Skeletal muscle satellite cell (primary cell): ENCODE results near the gene ETFB.

Source experiments
- H3K27me3 ChIP-seq: 2 replicates; pipeline ENCODE4 v1.7.0; 2013; ENCODE audit warnings: low read length; ENCODE audit not compliant: control insufficient read depth, insufficient read depth
- H3K36me3 ChIP-seq: 2 replicates; pipeline ENCODE4 v1.7.0; 2013; ENCODE audit warnings: mild to moderate bottlenecking, control low read depth, low read length; ENCODE audit not compliant: insufficient read depth
- H3K4me1 ChIP-seq: 2 replicates; pipeline ENCODE4 v1.7.0; 2013; ENCODE audit warnings: low read length; ENCODE audit not compliant: control insufficient read depth, insufficient read depth
- H3K4me2 ChIP-seq: 2 replicates; pipeline ENCODE4 v1.7.0; 2013; ENCODE audit warnings: mild to moderate bottlenecking, low read length
- H3K4me3 ChIP-seq: 2 replicates; pipeline ENCODE4 v1.7.0; 2013; ENCODE audit warnings: low read length
- H3K9ac ChIP-seq: 2 replicates; pipeline ENCODE4 v1.7.0; 2013; ENCODE audit warnings: mild to moderate bottlenecking, low read depth, low read length, moderate library complexity
- H3K9me3 ChIP-seq: replicated peaks from 2 replicates; pipeline ENCODE4 v1.7.0; 2013; ENCODE audit warnings: mild to moderate bottlenecking, control low read depth, low read length

ETFB gene

DNA sequence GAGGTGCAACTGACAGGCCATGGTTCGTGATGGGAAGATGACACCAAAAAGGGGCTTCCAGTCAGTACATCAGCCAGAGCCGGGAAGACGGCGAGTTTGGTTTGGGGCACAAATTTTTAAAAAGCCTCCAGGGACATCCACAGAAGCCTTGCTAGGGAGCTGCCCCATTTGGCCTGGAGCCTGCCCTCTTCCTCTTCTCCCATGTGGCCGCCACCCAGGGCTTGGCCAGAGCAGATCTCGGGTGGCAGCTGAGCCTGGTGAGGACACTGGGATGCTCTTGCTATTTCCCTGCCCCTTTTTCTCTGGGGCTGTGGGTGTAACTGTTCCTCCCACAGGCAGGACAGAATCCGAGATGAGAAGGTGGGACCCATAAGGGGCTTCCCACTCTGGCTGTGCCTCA, 8.2 kb downstream of the ETFB start:
- H3K4me3 ChIP-seq: no peak overlapping the region
- H3K36me3 ChIP-seq: no peaks in the 10 kb centered on the region
- peaks cover 20% of the 10 kb centered on the region for H3K4me1 ChIP-seq
- no peak overlapping the region for H3K9ac ChIP-seq
- no peaks in the 10 kb centered on the region for H3K27me3 ChIP-seq
- H3K9me3 ChIP-seq: no peaks in the 10 kb centered on the region
- no peak overlapping the region for H3K4me2 ChIP-seq

DNA sequence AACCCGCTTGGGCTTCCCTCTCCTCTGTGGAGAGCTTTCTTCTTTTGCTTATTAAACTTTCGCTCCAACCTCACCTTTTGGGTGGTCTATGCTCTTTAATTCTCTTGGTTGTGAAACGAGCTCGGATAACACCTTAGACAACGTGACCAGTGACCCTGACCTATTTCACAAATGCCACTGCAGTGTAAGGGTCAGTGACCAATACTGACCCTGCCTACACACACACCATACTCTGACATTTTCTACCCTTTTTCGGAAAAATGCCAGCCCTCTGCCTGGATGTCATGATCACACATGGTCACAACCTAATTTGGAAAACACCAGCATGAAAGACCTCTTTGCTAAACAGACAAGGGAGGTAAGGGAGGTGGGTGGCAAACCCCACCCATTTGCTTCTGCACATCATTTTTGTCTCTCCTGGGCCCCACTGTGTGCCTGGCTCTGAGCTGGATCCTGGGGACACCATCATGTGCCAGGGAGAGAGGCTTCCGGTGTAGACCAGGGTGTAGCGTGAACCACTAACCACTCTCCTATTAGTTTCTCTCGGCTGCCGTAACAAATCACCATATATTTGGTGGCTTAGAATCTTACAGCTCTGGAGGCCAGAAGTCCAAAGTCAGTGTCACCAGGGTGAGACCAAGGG, 9.9 kb downstream of the ETFB start:
- Histone ChIP-seq H3K4me1 (peaks cover 14% of the 10 kb centered on the region), H3K9ac (no peak overlapping the region), H3K4me2 (no peak overlapping the region), H3K27me3 (no peaks in the 10 kb centered on the region), H3K36me3 (peaks cover 7% of the 10 kb centered on the region), H3K4me3 (no peak overlapping the region), H3K9me3 (no peaks in the 10 kb centered on the region)

DNA sequence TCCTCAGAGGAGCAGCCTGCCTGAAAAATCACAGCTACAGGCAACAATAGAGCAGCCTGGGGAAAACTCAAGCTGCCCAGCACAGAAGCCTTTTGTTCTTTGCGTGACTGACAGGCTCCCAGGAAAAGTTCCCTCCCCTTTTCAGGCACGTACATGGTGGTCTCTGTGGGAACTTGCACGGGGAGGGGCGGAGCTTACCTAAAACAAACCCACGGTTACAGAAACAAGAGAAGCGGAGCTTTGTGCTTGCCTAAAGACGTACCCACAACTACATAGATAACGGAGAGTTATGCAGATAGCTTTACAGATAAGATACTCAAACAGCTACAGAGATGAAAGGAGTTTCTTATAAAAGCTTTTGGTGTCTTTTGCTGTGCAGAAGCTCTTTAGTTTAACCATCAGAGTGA, 11.4 kb downstream of the ETFB start:
- no peaks in the 10 kb centered on the region for H3K27me3 ChIP-seq
- H3K9me3 ChIP-seq: no peaks in the 10 kb centered on the region
- H3K4me1 ChIP-seq: peaks cover 21% of the 10 kb centered on the region
- H3K4me3 ChIP-seq: no peak overlapping the region
- H3K9ac ChIP-seq: no peak overlapping the region
- peaks cover 12% of the 10 kb centered on the region for H3K36me3 ChIP-seq
- no peak overlapping the region for H3K4me2 ChIP-seq

DNA sequence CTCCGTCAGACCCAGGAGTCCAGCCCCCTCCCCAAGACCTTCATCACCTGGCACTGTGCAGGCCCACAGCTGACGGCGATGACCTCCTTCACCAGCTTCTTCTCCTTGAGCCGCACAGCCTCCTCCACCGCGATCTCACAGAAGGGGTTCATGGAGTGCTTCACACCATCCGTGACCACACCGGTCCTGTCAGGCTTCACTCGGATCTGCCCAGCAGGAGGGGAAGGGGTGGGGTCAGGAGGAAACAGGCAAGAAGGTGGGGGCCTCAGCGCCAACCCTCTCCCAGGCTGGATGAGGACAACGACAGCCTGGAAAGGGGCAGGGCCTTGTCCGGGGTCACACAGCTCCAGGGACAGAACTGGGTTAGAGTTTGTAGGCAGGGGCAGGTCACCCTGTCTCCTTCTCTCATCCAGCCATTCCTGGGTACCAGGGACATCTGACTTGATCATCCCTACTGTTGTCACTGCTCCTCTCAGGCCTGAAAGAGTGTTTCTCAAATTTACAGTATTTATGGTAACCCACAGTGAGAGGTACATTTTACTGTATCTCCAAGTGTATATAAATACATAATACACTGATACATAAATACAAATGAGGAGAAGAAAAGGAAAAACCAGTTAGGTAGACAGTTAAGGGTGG, 12.0 kb downstream of the ETFB start:
- peaks cover 17% of the 10 kb centered on the region for H3K4me1 ChIP-seq
- no peaks in the 10 kb centered on the region for H3K9me3 ChIP-seq
- no peaks in the 10 kb centered on the region for H3K27me3 ChIP-seq
- H3K36me3 ChIP-seq: peaks cover 12% of the 10 kb centered on the region
- no peak overlapping the region for H3K4me2 ChIP-seq
- no peak overlapping the region for H3K4me3 ChIP-seq
- H3K9ac ChIP-seq: no peak overlapping the region

DNA sequence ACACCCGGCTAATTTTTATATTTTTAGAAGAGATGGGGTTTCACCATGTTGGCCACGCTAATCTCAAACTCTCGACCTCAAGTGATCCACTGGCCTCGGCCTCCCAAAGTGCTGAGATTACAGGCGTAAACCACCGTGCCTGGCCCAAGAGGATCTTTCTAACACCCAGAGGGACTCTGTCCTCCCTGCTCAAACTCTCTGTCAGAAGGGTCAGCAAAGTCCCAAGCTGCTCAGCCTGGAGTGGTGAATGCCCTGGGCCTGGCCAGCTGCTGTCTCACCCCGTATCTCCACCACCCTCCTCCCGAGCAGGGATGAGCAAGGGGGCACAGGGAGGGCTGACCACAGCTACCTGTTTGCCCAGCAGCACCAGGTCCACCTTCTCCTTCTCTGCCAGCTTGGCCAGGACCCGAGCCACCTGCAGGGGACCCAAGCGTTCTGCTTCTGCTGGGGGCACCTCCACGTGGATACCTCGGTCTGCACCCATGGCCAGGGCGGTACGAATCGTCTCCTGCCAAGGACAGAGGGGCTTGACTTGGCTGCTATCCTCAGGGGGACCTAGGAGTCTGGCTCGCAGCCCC, 13.3 kb downstream of the ETFB start:
- Histone ChIP-seq H3K4me1 (peaks cover 11% of the 10 kb centered on the region), H3K4me2 (no peak overlapping the region), H3K27me3 (no peaks in the 10 kb centered on the region), H3K4me3 (no peak overlapping the region), H3K36me3 (peaks cover 12% of the 10 kb centered on the region), H3K9ac (no peak overlapping the region), H3K9me3 (no peaks in the 10 kb centered on the region)

DNA sequence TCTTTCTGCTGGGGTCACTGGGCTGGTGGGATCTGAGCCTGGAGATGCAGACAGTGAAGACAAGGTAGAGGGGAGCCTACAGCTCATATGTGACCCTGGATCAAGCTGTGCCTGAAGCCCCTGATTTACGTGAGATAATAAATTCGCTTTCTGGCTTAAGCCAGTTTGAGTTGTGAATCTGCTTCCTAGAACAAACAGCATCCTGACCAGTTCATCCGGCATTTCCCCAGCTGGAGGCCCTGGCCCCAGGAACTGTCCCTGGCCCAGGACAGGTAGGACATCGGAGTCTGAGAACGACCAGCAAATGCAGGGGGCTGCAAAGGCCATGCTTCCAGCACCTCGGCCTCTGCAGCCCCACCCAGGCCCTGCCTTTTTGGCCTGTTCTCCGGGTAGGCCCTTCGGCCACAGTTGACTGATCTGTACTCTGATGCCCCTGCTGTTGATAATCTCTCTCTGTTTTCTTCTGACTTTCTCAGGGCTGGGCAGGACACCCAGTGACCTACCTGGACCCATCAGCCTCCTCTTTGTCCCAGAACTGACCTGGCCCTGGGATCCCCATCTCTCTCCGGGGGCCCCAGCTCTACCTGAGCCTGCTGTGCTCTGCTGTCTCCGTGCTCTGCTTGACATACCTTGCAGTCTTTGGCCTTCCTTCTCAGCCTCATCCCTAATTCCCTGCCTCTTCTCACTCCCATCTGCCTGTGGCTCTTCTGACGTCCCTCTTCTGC, 14.8 kb downstream of the ETFB start:
- Histone ChIP-seq H3K36me3 (peaks cover 23% of the 10 kb centered on the region), H3K4me2 (no peak overlapping the region), H3K27me3 (no peaks in the 10 kb centered on the region)

DNA sequence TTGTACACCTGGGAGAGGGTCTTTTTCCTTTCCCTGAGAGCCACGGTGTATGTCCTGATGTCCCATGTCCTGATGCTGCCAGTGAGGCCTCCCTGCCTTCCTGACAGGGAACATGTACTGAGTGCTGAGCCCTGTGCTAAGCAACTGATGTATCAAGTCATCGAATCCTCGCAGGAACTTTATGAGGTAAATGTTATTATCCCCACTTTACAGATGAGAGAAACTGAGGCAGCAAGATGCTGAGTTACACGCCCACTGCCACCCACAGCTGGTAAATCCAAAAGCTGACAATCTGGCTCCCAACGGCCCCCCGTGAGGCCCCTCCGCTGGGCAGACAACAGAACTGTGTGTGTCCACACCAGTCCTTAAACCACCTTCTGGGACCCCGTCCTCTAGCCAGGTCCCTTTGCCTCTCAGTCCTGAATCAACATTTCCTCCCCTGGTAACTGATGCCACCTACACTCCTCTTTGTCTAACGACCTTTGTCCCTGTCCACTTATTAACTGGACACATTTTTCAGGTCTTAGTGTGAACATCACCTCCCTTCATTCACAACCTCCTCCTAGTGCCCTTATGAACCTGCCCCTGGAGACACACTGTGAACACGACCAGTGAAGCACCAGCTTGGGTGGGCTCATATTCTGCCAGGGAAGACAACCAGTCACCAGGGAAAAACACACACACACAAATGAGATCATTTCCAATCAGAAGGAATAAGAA, 18.8 kb downstream of the ETFB start:
- Histone ChIP-seq H3K4me3 (no peak overlapping the region), H3K27me3 (no peaks in the 10 kb centered on the region), H3K9ac (no peak overlapping the region), H3K9me3 (no peaks in the 10 kb centered on the region), H3K4me2 (no peak overlapping the region), H3K36me3 (peaks cover 37% of the 10 kb centered on the region), H3K4me1 (peaks cover 11% of the 10 kb centered on the region)

More for the DNA sequence above, 14.8 kb downstream of the ETFB start:
- Histone ChIP-seq H3K4me3 (no peak overlapping the region), H3K4me1 (peaks cover 11% of the 10 kb centered on the region), H3K9me3 (no peaks in the 10 kb centered on the region), H3K9ac (no peak overlapping the region)

DNA sequence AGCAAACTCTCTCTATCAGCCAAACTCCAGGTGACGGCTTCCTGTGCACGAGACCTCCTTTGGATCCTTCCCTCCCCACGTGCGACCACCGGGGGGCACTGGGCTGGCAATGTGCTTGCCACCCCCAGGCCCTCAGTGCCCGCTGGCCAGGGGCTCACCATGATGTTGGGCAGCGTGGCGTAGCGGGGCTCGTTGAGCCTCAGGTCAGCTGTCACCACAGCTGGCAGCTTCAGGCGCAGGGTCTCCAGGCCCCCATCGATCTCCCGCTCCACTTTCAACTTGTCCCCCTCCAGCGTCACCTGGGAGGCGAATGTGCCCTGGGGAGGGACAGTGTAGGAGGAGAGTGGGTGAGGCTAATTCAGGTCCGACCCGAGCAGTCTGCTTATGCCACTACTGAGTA, 19.4 kb downstream of the ETFB start:
- Histone ChIP-seq H3K4me2 (no peak overlapping the region), H3K36me3 (peaks cover 35% of the 10 kb centered on the region), H3K27me3 (no peaks in the 10 kb centered on the region), H3K9me3 (no peaks in the 10 kb centered on the region), H3K4me3 (no peak overlapping the region), H3K4me1 (peaks cover 11% of the 10 kb centered on the region), H3K9ac (no peak overlapping the region)

DNA sequence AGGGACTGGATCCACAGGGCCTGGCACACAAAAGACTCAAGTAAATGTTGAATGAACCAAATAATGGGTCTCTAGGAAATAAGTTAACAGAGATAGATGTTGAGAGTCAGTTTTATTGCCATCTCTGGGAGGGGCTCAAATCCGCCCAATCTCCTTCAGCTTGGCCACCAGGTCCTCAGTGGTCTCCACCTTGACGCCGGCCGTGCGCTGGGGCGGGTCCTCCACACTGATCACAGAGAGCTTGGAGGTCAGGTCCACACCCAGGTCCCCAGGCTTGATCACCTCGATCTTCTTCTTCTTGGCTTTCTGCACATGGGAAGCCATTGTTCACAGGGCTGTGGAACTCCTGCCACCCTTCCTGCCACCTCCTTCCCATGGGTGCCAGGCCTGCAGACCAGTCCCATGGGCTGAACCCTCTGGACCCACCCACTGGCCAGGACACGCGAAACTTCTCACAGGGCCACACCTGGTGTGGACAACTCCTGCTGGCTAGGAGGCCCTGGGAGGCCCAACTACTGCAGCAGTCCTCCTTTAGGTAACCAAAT, 21.0 kb downstream of the ETFB start:
- H3K4me3 ChIP-seq: no peak overlapping the region
- no peaks in the 10 kb centered on the region for H3K27me3 ChIP-seq
- H3K4me2 ChIP-seq: no peak overlapping the region
- peaks cover 8% of the 10 kb centered on the region for H3K4me1 ChIP-seq
- H3K9me3 ChIP-seq: no peaks in the 10 kb centered on the region
- H3K9ac ChIP-seq: no peak overlapping the region
- peaks cover 25% of the 10 kb centered on the region for H3K36me3 ChIP-seq

DNA sequence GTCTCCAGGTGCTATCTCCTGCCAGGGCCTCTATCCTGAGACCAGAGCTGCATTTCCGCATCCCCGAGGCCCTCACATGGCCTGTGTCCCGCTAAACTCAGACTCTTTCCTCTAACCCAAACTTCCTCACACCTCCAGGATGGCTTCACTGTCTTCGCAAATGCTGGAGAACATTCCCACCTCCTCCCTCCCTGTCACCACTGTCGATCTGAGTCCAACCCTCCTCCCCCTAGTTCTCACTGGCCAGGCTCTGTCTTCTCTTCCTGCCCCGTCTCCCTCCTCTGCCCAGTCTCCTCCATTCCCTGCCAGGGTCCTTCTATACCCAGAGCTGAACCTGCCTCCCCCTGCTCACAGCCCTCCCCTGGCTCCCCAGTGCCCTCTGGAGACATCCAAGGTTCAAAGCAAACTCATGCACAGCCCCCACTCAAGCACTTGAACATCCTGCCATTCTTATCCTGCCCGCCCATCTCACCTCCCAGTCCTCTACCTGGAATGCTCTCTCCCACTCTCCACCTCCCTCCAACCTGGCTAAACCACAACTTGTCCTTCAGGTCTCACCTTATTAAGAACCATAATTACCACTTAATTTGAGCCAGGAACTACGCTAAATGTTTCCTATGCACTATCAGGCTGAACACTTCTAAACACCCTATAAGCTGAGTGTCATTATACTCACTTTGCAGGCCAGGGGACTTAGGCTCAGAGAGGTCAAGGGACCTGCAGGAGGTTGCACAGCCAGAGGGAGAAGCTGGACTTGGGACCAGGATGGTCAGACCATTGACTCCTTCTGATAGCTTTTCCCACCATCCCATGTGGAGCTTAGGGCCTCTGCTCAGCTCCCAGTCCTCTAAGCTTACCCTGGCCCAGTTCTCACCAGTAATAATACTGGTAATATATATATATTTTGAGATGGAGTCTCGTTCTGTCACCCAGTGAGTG, 23.3 kb downstream of the ETFB start:
- no peak overlapping the region for H3K9ac ChIP-seq
- no peak overlapping the region for H3K4me3 ChIP-seq
- H3K36me3 ChIP-seq: peaks cover 25% of the 10 kb centered on the region
- peaks cover 16% of the 10 kb centered on the region for H3K4me1 ChIP-seq
- no peak overlapping the region for H3K4me2 ChIP-seq
- no peaks in the 10 kb centered on the region for H3K27me3 ChIP-seq
- no peaks in the 10 kb centered on the region for H3K9me3 ChIP-seq
